Coronary artery (tissue), 2 donors: ENCODE results near the gene AUTS2.

Source experiments
- DNase-seq: peaks from one replicate; pipeline ENCODE4 v3.0.0-alpha.2; 2017; ENCODE audit warnings: low spot score
- H3K27ac ChIP-seq, 2 donors: fragments of 200-600 bp; sonication (generic); one replicate each; pipeline ENCODE4 v1.5.1; 2016 to 2019
- H3K4me3 ChIP-seq: fragments of 200-600 bp; sonication (generic); 2 replicates; pipeline ENCODE4 v1.5.1; 2016; ENCODE audit warnings: mild to moderate bottlenecking, moderate library complexity
- TF ChIP-seq, protein P1 (sequence below): fragments of 200-600 bp; sonication (generic); IDR thresholded peaks from one replicate; pipeline ENCODE4 v1.5.1; 2019; ENCODE audit warnings: antibody characterized with exemption

Gene AUTS2

DNA sequence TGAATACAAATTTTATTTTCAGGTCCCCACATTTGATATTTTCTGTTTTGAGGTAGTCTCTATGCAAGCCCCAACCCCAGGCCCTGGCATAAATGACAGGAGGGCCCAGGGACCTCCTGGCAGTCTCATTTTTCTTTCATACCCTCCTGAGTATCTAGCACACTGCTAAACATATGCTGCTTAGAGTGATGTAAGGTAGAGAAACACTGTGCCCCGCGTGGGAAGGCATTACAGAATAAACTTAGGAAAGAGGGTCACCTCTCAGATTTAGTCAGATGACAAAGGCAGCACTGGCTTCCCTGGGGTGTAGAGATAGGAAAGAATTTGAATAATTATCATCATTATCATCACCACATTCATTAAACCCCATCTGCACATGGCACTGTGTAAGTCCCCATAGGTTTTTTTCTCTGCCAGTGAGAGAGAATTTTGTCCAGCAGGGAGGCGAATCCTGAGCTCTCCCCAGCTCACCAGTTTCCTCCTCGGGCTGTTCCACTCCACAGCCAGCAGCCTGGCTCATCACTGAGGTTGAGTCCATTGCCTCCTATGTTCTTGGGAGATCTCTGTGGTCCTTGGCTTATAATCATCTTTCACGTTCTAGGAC, 1026.3 kb downstream of the AUTS2 start:
- TF ChIP-seq, protein P1, sequence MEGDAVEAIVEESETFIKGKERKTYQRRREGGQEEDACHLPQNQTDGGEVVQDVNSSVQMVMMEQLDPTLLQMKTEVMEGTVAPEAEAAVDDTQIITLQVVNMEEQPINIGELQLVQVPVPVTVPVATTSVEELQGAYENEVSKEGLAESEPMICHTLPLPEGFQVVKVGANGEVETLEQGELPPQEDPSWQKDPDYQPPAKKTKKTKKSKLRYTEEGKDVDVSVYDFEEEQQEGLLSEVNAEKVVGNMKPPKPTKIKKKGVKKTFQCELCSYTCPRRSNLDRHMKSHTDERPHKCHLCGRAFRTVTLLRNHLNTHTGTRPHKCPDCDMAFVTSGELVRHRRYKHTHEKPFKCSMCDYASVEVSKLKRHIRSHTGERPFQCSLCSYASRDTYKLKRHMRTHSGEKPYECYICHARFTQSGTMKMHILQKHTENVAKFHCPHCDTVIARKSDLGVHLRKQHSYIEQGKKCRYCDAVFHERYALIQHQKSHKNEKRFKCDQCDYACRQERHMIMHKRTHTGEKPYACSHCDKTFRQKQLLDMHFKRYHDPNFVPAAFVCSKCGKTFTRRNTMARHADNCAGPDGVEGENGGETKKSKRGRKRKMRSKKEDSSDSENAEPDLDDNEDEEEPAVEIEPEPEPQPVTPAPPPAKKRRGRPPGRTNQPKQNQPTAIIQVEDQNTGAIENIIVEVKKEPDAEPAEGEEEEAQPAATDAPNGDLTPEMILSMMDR: no peak
- Histone ChIP-seq H3K27ac (no peak overlapping the region), H3K4me3 (no peak overlapping the region)
- no peak for DNase-seq

DNA sequence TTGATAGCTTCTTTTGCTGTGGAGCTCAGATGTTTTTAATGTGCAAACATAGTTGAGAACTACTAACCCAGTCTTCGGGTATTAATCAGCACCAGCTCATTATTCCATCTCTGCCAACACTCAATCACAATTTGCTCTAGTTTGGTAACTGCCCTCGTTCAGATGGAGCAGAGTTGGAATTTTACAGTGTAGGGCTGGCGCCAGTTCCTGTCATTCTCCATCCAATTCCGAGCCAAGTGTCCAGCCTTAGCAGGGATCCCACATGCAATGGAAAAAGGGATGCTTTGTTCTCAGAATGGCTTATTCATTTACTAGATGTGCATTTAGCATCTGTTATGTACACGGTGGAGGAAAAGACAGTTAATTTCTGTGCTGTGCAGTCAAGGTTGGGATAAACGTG, 1029.2 kb downstream of the AUTS2 start:
- DNase-seq: no peak
- no peak overlapping the region for H3K27ac ChIP-seq
- H3K4me3 ChIP-seq: no peak overlapping the region
- TF ChIP-seq, protein P1: no peak

DNA sequence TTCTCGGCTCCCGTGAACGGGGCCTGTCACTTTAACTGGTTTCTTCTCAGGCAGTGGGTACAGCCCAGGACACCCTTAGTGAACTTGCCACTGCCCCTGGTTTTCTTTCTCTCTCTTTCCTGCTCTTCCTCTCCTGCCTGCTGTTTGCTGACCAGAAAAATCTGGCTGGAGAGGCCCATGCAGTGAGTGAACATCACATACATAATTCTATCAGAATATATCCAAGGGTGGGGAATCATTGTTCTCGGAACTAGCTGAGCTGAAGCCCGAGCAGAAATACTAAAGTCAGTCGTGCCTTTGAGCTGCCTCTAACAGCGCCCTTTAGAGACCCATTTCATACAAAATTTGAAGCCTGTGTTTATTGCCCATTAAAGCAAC, 1032.2 kb downstream of the AUTS2 start:
- Histone ChIP-seq H3K4me3 (peak overlapping the region; percentile 64), H3K27ac (peak overlapping the region in 1 of 2 donors; percentile 18)
- no peak for DNase-seq
- TF ChIP-seq, protein P1: no peak

DNA sequence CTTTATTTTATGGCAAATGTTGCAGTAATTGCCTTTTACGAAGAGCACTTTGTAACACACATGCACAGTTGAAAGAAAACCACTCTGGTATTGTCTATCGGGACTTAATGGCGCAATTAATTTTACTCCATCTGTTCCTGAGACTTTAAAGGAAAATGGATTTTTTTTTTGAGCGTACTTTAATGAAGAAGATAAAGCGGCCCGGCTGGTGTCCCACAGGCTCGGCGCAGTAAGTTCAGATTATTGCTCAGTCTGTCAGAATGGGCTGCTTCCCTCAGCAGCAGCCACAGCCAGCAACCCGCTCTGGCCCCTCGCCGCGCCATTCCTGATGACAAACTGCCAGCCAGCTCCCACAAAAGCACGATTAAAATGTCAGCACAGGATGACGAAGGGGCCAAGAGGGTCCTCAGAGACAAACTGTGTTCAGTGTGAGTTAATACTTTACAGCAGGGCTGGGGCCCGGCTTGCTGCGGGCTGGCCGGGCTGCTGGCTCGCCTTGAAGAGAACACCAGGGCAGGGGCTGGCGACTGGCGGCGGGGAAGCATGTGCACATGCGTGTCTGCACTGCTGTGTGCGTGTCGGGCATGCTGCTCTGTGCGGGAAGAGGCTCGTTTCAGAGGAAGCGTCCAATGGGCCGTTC, 1032.7 kb downstream of the AUTS2 start:
- TF ChIP-seq, protein P1: no peak

DNA sequence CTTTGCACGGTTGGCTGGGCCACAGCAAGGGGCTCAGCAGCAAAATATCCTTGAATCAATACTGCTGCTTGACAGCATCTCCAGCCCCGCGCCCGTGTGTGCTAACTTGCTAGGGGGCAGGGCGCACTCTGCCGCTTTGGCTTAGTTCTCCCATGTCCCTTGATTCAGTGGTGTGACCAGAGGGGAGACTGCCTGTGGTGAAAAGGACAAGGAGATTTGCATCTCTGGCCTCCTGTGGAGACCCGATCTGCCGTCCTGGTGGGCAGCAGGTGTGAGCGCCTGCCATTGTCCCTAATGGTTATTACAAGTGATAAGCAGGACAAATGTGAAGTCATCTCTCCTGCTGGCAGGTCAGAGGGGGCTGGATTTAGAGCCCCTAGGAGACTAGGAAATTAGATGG, 1033.4 kb downstream of the AUTS2 start:
- DNase-seq: no peak
- TF ChIP-seq, protein P1: no peak
- H3K4me3 ChIP-seq: no peak overlapping the region

More for the DNA sequence above, 1032.7 kb downstream of the AUTS2 start:
- Histone ChIP-seq H3K4me3 (peak overlapping the region; percentile 64), H3K27ac (peak overlapping the region in 1 of 2 donors; percentile 18)
- no peak for DNase-seq

DNA sequence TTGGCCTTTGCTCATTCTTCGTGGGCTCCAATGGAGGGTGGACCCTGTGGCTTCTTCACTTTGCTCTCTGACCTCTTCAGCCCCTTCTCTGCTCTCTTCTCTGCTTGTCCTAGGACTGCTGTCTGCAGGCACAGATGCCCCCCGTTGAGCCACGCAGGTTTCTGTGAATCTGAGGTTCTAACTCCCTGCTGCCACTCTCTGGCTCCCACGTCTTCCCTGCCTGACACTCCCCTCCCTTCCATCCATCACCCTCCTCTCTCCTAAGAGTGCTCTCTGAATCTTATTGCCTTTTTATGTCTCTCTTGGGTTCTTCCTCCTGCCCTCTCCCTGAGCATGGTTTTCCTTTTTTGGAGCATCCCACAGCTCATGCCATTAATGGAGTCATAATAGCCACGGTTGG, 1034.1 kb downstream of the AUTS2 start:
- DNase-seq: no peak
- no peak overlapping the region for H3K27ac ChIP-seq
- H3K4me3 ChIP-seq: no peak overlapping the region
- TF ChIP-seq, protein P1: no peak

More for the DNA sequence above, 1033.4 kb downstream of the AUTS2 start:
- H3K27ac ChIP-seq: no peak overlapping the region

DNA sequence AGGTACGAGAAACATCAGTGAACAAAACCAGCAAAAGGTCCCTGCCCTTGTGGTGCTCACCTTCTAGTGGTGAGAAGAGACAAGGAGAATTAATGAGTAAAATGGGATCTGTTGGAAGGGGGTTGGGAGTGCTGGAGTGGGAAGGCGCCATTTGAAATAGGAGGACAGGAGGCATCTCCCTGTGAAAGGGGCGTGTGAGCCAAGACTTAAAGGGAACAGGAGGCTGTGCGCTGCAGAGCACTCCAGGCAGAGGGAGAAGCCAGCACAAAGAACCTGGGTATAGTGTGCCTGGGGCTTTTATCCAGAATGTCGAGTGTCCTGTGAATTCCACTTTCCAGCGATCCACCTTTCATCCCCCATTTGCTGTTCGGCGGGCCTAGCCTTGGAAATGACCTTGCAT, 1035.8 kb downstream of the AUTS2 start:
- TF ChIP-seq, protein P1: no peak
- H3K4me3 ChIP-seq: no peak overlapping the region
- DNase-seq: no peak
- no peak overlapping the region for H3K27ac ChIP-seq
